ENCODE results near the gene ALDH1L1.
"Not testable (repeated sequence)": the region's sequence is repeated elsewhere in the genome, so short reads cannot be mapped to it uniquely, and the experiment has no call there.

The ALDH1L1 gene

GRCh38 chr3:126083511-126083912, 96.9 kb downstream of the ALDH1L1 start:
- DNase-seq (ENCODE audit: low spot score): no peak

- DNase-seq (ENCODE audit: low spot score): no peak
Observed at GRCh38 chr3:126083138-126083445, 97.3 kb downstream of the ALDH1L1 start.

DNA sequence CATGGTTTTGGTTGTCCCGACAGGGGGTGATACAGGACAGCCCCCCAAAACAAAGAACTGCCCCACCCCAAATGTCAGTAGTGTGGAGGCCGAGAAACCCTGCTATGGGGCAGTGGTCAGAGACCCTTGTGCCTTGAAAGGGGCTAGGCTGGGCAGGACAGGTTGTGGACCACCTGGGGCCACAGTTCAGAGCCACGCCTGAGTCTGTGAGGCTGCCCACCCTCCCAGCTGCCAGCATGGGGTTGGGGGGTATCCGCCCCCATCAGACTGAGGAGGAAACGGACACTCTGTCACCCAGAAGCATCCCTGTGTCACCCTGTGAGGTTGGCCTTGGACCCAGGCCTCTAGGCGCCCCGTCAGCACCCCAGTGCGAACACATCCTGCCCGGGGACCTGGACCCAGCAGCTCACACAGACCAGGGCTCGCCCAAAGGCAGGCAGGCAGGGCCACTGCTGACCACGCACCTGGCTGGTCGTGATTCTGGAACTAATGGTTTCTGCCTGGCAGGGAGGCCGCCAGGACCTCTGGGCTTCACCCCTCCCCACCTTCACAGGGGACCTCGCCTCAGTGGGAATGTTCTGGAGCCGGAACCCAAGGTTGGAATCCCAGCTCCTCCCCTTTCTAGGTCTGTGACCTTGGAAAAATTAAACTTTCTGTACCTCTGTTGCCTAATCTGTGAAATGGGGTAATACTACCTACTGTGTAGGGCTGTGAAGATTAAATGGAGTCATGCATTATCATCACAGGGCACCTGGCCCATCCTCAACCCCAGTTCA, 97.8 kb downstream of the ALDH1L1 start:
- DNase-seq (ENCODE audit: low spot score): no peak

- no peak for DNase-seq (ENCODE audit: low spot score)
Observed at GRCh38 chr3:126081618-126082361, 98.6 kb downstream of the ALDH1L1 start.

GRCh38 chr3:126080970-126081369, 99.4 kb downstream of the ALDH1L1 start:
- DNase-seq (ENCODE audit: low spot score): no peak

GRCh38 chr3:126078866-126079265, 101.5 kb downstream of the ALDH1L1 start:
- DNase-seq (ENCODE audit: low spot score): no peak

- DNase-seq (ENCODE audit: low spot score): no peak
Observed at GRCh38 chr3:126077754-126078153, 102.6 kb downstream of the ALDH1L1 start.

- DNase-seq (ENCODE audit: low spot score): no peak
Observed at GRCh38 chr3:126076140-126076539, 104.2 kb downstream of the ALDH1L1 start.

- no peak for DNase-seq (ENCODE audit: low spot score)
Observed at GRCh38 chr3:126070146-126070545, 110.2 kb downstream of the ALDH1L1 start.

DNA sequence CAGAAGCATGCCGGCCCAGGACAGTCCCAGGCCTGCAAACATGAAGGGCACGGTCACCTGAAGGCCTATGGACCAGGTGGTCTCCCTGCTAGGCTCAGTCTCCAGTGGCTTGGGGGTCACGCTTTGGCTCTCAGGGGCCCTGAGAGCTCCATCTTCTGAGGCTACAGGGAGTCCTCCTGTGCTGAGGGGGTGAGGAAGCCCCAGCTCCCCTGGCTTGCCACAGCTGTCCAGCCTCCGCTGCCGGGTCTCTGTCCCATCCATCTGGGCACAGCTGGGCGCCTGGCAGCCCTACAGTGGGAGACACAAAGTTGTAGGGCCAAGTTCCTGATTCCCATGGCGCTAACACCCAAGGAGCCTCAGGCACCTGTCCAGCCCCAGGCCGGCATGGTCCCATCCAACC, 112.4 kb downstream of the ALDH1L1 start:
- DNase-seq (ENCODE audit: low spot score): no peak

DNA sequence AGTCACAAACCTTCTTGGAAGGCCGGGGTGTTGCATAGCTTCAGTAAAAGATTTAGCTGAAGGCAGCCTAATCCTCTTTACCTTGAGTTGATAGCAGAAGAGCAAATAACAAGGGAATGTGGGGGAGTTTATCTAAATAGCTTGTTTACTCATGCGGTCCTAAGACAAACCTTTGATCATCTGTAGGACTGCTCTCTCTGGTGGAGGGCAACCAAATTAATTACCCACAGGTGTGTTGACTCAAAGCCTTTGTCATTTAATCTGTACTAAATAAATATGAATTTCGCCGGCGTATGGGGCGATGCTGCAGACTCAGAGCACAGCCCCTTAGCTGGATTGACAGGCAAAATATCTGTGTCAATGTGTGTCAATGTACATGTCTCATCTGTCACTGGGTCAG, 113.7 kb downstream of the ALDH1L1 start:
- DNase-seq (ENCODE audit: low spot score): not testable (repeated sequence)

DNA sequence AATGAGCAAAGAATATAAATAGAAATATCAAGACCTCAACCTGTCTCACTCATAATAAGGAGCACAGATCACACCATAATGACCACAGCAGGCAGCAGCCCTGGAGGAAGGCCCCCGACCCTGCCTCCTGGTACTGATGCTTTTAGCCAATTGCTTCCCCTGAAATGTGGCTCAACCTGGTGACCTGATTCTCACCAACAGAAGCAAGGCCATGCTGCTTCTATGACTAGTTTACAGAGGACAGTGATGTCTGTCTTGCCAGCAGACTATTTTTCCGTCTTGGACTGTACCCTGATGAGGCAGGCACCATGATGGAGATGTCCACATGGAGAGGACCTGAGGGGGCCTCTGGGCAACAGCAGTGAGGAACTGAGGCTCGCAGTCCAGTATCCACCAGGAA, 114.5 kb downstream of the ALDH1L1 start:
- DNase-seq (ENCODE audit: low spot score): no peak

DNA sequence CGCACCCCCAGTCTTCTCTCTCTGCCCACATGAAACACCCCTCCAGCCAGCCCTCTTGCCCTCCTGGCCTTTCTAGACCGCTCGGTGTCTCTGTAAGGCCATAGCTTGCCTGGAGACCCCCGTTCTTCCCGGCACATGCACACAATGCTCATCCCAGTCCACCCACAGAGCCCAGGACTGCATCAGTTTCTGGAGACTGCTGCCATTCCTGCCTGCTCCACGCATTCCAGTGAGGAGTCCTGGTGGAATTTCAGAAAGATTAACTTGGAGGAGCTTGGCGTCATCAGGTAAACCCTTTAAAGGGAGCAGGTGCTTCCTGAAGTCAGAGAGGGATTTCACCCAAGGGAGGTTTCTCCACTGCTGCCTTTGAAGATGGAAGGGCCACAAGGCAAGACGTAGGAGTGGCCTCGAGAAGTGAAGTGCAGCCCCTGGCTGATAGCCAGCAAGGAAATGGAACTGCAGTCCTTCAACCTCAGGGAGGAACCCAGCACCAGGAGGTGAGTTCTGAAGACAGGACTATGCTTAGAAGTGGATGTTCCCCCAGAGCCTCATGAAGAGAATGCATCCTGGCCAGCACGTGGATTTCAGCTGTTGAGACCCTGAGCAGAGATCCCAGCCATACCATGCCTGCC, 115.6 kb downstream of the ALDH1L1 start:
- DNase-seq (ENCODE audit: low spot score): no peak

DNA sequence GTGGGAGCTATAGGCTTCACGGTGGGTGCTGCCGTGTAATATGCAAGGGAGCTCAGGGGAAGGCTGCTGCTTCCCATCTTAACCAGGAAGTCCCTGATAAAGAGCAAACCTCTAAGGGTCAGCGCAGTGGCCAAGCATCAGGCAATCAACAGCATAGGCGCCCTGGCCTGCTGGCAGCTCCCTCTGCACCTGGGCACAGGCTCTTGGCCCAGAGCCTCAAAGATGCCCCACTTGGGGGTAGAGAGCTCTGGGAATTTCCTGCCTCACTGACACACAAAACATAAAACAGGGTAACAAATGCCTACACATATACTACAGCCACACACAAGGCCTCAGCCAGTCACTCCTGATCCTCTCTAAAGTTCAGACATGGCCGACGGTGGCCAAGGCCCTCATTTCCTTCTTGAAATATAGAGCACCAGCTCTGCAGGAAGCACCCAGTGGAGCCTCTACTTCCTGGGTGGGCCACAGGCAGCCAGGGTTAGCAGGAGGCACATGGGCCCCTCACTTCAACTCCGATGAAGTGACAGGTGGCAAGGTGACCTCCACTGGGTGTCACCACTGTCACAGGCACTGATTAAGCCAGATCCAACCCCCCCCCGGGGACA, 116.9 kb downstream of the ALDH1L1 start:
- no peak for DNase-seq (ENCODE audit: low spot score)

DNA sequence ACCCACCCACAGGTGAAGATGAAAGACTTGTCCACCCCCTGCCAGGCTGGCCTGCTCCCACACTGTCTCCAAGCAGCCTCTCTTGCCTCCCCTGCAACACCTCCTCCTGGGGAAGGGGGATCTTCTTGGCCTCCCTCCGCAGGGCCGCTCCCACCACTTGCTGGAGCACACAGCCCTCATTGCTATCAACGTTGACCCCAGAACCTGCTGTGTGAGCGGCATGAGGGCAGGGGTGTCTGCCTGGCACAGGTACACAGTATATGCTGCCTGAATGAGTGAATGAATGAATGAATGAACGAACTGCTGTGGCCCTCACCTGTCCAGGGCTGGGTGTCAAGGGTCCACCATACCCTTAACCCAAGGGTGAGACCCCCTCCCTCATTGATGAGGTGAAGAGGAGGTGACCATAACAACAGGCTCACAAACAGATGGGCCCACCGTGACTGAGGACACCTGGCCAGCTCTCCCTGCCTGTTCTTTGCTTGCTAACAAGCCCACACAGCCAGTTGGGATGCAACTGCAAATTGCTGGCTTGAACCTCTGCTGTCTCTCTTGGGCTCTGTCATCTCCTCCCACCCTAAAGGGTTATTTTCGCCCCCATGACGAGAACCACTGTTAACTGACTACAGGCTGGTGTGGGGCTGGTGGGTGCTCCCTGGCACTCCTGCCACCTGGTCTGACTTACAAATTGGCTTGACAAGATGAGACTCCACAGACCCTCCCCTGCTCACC, 118.9 kb downstream of the ALDH1L1 start:
- DNase-seq (ENCODE audit: low spot score): no peak

- DNase-seq (ENCODE audit: low spot score): no peak
Observed at GRCh38 chr3:126060613-126061145, 119.7 kb downstream of the ALDH1L1 start.

- DNase-seq (ENCODE audit: low spot score): no peak
Observed at GRCh38 chr3:126058666-126059065, 121.7 kb downstream of the ALDH1L1 start.

DNA sequence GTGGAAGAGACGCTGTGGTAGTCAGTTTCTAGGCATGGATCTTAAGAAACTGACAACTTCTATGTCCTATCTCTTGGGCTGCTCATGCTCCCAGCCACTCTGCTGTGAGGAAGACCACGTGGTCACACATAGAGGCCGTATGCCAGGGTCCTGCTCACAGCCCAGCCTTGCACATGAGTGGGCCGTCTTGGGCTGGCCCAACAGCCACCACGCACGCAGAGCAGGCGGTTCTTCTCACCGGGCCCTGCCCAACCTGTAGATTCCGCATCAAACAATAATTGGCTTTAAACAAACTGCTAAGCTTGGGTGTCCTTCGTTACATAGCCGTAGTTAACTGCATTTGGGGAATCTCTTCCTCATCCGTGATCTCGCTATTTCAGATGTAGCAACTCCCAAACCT, 122.5 kb downstream of the ALDH1L1 start:
- DNase-seq (ENCODE audit: low spot score): no peak

GRCh38 chr3:126057501-126057819, 122.9 kb downstream of the ALDH1L1 start:
- DNase-seq (ENCODE audit: low spot score): no peak

- peak; percentile 35 for DNase-seq (ENCODE audit: low spot score)
Observed at GRCh38 chr3:126056681-126057500, 123.5 kb downstream of the ALDH1L1 start.

DNA sequence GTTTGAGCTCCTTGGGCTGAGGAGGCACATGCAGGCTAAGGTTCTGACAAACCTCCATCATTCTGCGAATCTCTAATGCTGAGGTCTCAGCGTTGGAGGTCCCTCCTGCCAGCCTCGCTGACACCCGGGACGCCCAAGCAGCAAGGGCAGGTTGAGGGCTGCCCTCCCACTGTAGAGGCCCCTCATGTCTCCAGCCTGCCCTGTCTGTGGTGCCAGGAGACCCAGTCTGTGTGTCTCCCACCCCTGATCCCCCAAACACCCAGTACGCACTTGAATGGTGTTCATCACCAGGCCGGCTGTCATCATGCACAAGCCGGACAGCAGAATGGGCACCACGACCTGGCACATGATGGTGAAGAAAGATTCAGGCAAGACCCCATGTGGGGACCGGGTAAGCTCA, 124.3 kb downstream of the ALDH1L1 start:
- no peak for DNase-seq (ENCODE audit: low spot score)
